Breast epithelium (tissue), 4 donors: Measurements from ENCODE around the gene BCL2L14. TPM values are rescaled to one million over a fixed set of nuclear protein-coding genes. Genes with fewer than 3 reads are reported as not detected.

Source experiments
- DNase-seq, 2 donors: peaks; one replicate each; pipeline ENCODE4 v3.0.0-alpha.2; 2019; ENCODE audit warnings: low spot score in 2 of 2
- H3K27ac ChIP-seq, 2 donors: fragments of 200-600 bp; sonication (generic) in 1 of 2; one replicate each; pipeline ENCODE4 v1.5.1; 2016 to 2019; ENCODE audit warnings: mild to moderate bottlenecking in 1 of 2
- H3K27me3 ChIP-seq, 2 donors: fragments of 200-600 bp; sonication (generic) in 1 of 2; one replicate each; pipeline versions ENCODE4 v1.5.1 to v1.6.0; 2017 to 2019; ENCODE audit warnings: control low read depth in 1 of 2, mild to moderate bottlenecking in 1 of 2
- H3K36me3 ChIP-seq: fragments of 200-600 bp; one replicate; pipeline ENCODE4 v1.5.1; 2019
- H3K4me1 ChIP-seq, 2 donors: fragments of 200-600 bp; sonication (generic); one replicate each; pipeline ENCODE4 v1.5.1; 2016 to 2019; ENCODE audit warnings: control low read depth in 1 of 2
- H3K4me3 ChIP-seq, 3 donors: fragments of 200-600 bp; sonication (generic); 1 replicate in 2 of 3; 2 replicates in 1 of 3; pipeline ENCODE4 v1.5.1; 2016 to 2019; ENCODE audit warnings: mild to moderate bottlenecking in 3 of 3, moderate library complexity in 2 of 3
- H3K9me3 ChIP-seq, 2 donors: fragments of 200-600 bp; sonication (generic) in 1 of 2; one replicate each; pipeline ENCODE4 v1.5.1; 2016 to 2019; ENCODE audit warnings: control low read depth in 1 of 2
- POLR2A ChIP-seq: fragments of 450-650 bp; IDR thresholded peaks from one replicate; pipeline ENCODE4 v1.6.1; 2016; ENCODE audit warnings: antibody characterized with exemption, mild to moderate bottlenecking, moderate library complexity
- POLR2AphosphoS5 ChIP-seq, 3 donors: sonication (generic); formaldehyde crosslinking; IDR thresholded peaks; one replicate each; pipeline ENCODE4 v1.6.1; 2017; ENCODE audit warnings: antibody characterized with exemption in 3 of 3
- intact Hi-C: fragments of 100-400 bp; cut with DNase I; formaldehyde crosslinking; loops from one replicate; pipeline ENCODE4 v1.15.1; 2023; ENCODE audit warnings: low total_unique reads
- total RNA-seq, 3 donors: library from RNA; depleted of rRNA; stranded (reverse); fragments of >200 nt; gene quantifications; one replicate each; pipeline ENCODE4 v1.1.0, GENCODE V29; 2016
- TF ChIP-seq, protein P1 (sequence below), 3 donors: fragments of 450-650 bp; IDR thresholded peaks; one replicate each; pipeline ENCODE4 v1.5.1; 2016 to 2017; ENCODE audit warnings: antibody characterized with exemption in 3 of 3, mild to moderate bottlenecking in 3 of 3, moderate library complexity in 3 of 3

BCL2L14 gene
- total RNA-seq, 3 donors from 2014 or later: 0.29 to 1.6 TPM; not detected in 1

DNA sequence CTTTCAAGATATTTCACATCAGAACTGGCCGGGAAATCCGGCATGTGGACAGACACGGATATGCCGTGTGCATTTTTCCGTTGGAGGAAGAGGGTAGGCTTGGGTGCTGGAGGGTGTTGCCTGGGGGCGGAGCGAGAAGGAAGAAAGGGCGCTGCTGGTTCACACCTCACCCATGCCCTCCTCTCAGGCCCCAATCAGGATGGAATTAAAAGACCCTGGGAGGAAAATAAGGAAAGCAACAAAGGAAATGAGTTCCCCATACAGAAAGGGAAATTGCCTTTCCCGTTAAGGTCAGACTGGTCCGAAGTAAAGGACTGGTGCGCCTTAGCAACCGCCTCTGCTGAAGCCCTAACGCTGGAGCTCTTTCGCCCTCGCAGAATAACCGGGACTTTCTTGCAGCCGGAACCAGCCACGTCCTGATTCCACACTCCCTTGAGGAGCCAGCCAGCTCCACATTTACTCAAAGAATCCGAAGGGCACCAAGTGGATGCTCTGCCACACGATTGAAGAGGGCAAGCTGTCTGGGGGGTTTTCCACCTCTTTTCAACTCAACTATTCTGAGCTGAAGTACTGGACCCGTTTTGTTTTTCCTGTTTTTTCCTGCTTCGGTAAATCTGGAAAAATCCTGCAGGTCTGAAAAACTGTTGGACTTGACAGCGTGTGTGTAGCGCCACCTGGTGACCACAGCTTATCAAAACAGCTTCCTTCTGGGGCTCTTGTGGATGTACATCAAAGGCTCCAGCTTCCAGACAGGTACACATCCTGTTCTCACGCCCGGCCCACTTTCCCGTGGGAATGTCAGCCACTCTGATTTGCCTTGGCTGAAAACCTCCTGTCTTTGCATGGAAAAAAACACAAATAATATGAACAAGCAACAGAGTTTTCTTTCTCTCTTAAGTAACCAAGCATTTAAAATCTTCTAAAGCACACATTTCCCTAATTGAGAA lies 37.6 kb upstream of the BCL2L14 start:
- DNase-seq: peak; percentile 74 to 77
- intact Hi-C loops: no loop called here
- no peak for TF ChIP-seq POLR2A
- TF ChIP-seq, protein P1, sequence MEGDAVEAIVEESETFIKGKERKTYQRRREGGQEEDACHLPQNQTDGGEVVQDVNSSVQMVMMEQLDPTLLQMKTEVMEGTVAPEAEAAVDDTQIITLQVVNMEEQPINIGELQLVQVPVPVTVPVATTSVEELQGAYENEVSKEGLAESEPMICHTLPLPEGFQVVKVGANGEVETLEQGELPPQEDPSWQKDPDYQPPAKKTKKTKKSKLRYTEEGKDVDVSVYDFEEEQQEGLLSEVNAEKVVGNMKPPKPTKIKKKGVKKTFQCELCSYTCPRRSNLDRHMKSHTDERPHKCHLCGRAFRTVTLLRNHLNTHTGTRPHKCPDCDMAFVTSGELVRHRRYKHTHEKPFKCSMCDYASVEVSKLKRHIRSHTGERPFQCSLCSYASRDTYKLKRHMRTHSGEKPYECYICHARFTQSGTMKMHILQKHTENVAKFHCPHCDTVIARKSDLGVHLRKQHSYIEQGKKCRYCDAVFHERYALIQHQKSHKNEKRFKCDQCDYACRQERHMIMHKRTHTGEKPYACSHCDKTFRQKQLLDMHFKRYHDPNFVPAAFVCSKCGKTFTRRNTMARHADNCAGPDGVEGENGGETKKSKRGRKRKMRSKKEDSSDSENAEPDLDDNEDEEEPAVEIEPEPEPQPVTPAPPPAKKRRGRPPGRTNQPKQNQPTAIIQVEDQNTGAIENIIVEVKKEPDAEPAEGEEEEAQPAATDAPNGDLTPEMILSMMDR (IDR thresholded peaks at IDR 0.05): peak; percentile 59 to 95 (median 93)
- peak in 2 of 3 donors; percentile 30 to 59 for TF ChIP-seq POLR2AphosphoS5 (IDR thresholded peaks at IDR 0.05)

DNA sequence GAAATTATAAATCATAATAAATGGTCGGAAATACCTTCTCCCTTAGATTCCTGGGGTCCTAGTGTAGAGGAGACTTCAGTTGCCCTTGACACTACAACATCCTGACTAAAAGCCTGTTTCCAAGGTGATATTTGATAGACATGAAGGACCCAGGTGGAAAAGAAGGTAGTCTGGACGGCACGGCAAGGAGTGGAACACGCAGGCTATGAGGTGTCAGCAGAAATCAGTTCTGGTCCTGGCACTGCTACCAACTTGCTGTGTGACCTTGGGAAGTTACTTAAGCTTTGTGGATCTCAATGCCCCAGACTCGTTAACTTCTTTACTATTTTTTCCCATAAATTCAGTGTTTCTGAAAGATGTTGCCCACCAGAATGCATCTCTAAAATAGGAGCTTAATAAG lies 36.9 kb upstream of the BCL2L14 start:
- intact Hi-C loops: no loop called here
- H3K4me3 ChIP-seq: no peak overlapping the region
- no peaks in the 10 kb centered on the region for H3K9me3 ChIP-seq
- no peak for DNase-seq
- TF ChIP-seq POLR2A: no peak
- no peak for TF ChIP-seq POLR2AphosphoS5 (IDR thresholded peaks at IDR 0.05)
- TF ChIP-seq, protein P1 (IDR thresholded peaks at IDR 0.05): no peak
- peaks cover 0 to 4% of the 10 kb centered on the region in 2 donors for H3K4me1 ChIP-seq
- H3K27me3 ChIP-seq: no peaks in the 10 kb centered on the region
- H3K36me3 ChIP-seq: no peaks in the 10 kb centered on the region
- H3K27ac ChIP-seq: no peak overlapping the region

More for the DNA sequence above, 37.6 kb upstream of the BCL2L14 start:
- Histone ChIP-seq H3K4me1 (peaks cover 0 to 4% of the 10 kb centered on the region in 2 donors), H3K36me3 (no peaks in the 10 kb centered on the region), H3K9me3 (no peaks in the 10 kb centered on the region), H3K27ac (peak overlapping the region; percentile 71 to 78), H3K27me3 (no peaks in the 10 kb centered on the region), H3K4me3 (peak overlapping the region; percentile 31 to 62 (median 38))

DNA sequence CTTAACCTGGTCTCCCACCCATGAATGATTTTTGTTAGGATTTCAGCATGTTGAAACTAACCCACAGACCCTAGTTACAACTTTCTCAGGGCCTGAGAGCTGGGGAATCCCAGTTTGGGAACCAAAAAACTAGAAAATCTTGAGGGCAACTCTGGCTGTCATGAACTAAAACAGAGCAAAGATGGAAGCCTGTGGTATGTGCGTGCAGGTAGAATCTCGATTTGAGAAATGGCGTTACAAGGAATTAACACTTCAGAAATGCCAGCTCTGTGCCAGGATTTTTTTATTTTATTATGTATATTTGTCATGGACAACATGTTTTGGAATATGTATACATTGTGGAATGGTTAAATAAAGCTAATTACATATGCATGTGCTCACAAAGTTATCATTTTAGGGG lies 36.4 kb upstream of the BCL2L14 start:
- Histone ChIP-seq H3K4me3 (no peak overlapping the region), H3K4me1 (peaks cover 0 to 4% of the 10 kb centered on the region in 2 donors), H3K27ac (no peak overlapping the region), H3K27me3 (no peaks in the 10 kb centered on the region), H3K9me3 (no peaks in the 10 kb centered on the region), H3K36me3 (no peaks in the 10 kb centered on the region)
- no peak for TF ChIP-seq POLR2A
- no peak for TF ChIP-seq POLR2AphosphoS5 (IDR thresholded peaks at IDR 0.05)
- TF ChIP-seq, protein P1 (IDR thresholded peaks at IDR 0.05): no peak
- intact Hi-C loops: no loop called here
- DNase-seq: no peak

DNA sequence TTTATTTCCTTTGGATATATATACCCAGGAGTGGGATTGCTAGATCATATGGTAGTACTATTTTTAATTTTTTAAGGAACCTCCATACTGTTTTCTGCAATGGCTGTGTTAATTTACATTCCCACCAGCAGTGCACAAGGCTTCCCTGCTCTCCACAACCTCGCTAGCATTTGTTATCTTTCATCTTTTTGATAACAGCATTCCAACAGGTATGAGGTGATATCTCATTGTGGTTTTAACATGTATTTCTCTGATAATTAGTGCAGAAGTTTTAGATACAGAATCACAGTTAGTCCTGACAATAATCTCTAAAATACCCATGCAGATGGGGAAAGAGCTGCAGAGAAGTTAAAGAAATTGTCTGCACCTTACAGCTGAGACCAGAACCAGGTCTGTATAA lies 35.5 kb upstream of the BCL2L14 start:
- no peaks in the 10 kb centered on the region for H3K27me3 ChIP-seq
- H3K36me3 ChIP-seq: no peaks in the 10 kb centered on the region
- TF ChIP-seq POLR2AphosphoS5 (IDR thresholded peaks at IDR 0.05) (no peak), POLR2A (no peak)
- TF ChIP-seq, protein P1 (IDR thresholded peaks at IDR 0.05): no peak
- DNase-seq: no peak
- H3K4me1 ChIP-seq: peaks cover 0 to 4% of the 10 kb centered on the region in 2 donors
- H3K27ac ChIP-seq: no peak overlapping the region
- H3K9me3 ChIP-seq: no peaks in the 10 kb centered on the region
- no peak overlapping the region for H3K4me3 ChIP-seq
- intact Hi-C loops: loop anchor here (5.0 kb wide), 1 partner anchor 453 kb away; no protein-coding TSS in a partner anchor

DNA sequence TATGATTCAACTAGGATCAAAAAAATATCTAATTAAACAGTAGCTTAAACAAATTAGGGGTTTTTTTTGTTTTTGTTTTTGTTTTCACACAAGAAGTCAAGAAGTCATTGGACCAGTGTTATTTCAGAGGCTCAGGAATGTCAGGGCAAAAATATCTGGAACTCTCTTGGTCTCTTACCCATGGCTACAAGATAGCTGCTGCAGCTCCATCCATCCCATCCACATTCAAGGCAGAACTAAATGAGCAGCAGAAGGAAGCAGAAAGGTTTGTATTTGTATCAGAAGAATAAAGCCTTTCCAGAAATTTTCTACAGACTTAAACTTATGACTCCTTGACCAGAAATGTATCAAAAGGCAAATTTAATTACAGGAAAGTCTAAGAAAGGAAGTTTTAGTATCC lies 33.8 kb upstream of the BCL2L14 start:
- no peak overlapping the region for H3K27ac ChIP-seq
- no peaks in the 10 kb centered on the region for H3K27me3 ChIP-seq
- H3K36me3 ChIP-seq: no peaks in the 10 kb centered on the region
- H3K9me3 ChIP-seq: no peaks in the 10 kb centered on the region
- TF ChIP-seq POLR2AphosphoS5 (IDR thresholded peaks at IDR 0.05) (no peak), POLR2A (no peak)
- TF ChIP-seq, protein P1 (IDR thresholded peaks at IDR 0.05): no peak
- no peak for DNase-seq
- peaks cover 0 to 4% of the 10 kb centered on the region in 2 donors for H3K4me1 ChIP-seq
- H3K4me3 ChIP-seq: no peak overlapping the region
- intact Hi-C loops: loop anchor here (5.0 kb wide), 1 partner anchor 455 kb away; no protein-coding TSS in a partner anchor
